NB4 (cell line): ENCODE measurements around the gene LRRC37A2.
A peak's percentile ranks its signal among the peaks of the same experiment; 100 is the strongest.
"Not testable (repeated sequence)": the region's sequence is repeated elsewhere in the genome, so short reads cannot be mapped to it uniquely, and the experiment has no call there.

ENCODE experiments used
- DNase-seq: peaks from one replicate; pipeline ENCODE4 v3.0.0; 2010; ENCODE audit warnings: low read depth
- H3K4me3 ChIP-seq: one replicate; pipeline ENCODE4 v1.5.1; 2011; ENCODE audit warnings: mild to moderate bottlenecking, low read depth, low read length, moderate library complexity

The LRRC37A2 gene

DNA sequence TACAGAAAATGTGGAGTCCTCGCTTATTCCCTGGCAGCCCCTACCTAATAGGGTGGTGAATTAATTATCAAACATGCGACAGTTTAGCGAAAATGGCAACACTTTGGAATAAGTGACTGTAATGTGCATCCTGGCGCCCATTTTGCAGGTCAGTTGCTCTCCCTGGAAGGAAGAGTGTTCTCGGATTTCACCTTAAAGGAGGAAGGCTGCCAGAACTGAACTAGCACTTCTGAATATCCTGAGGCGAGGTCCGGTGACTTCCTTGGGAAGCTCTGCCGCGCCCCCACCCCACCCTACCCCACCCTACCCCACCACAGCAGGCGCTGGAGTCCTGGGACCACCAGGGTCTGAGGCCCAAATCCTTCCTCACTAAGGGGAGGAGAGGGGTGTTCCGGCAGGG is at the start of gene LRRC37A2:
Gene LRRC37A2 (plus strand): TSS at position 301 of the 400 bp plus-strand sequence. CDS start 245 bp downstream, outside the sequence.
- not testable (repeated sequence) for DNase-seq, H3K4me3 ChIP-seq

DNA sequence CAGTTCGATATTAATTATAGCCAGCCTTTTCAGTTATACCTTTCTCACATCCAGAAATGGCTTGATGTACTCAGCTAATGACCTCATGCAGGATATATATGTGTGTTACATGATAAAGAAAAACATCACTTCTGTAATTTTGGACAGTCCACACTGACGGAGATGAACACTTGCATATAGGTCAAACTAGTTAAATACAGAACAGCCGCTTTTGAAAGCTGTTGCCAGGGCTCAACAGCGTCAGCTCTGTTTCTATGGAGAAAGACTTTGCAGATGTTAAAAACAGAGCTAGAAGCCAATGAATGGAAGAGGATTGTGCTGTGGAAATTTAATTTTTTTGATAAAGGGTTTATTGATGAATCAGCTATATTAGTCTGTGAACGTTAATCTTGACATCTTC is 44.6 kb upstream of the LRRC37A2 start:
- H3K4me3 ChIP-seq, DNase-seq: not testable (repeated sequence)

GRCh38 chr17:46474489-46474888 is 37.8 kb upstream of the LRRC37A2 start:
- not testable (repeated sequence) for H3K4me3 ChIP-seq, DNase-seq

DNA sequence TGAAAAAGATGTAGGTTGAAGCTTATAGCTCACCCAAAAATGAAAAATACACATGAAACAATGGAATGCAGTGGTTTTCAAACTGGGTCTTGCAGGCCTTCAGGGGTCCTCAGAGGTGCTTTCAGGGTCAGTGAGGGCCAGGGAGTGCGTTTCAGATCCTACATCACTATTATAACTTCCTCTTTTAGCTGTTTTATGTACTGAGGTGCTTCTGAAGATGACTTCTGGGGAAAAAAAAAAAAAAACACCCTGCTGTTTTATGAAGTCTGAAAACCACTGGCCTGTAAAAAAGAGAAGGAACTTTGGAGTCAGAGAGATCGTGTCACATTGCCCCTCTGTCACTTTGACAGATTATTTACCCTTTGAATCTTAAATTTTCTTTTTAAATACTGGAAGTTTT is 36.7 kb upstream of the LRRC37A2 start:
- H3K4me3 ChIP-seq: not testable (repeated sequence)
- peak; percentile 14 for DNase-seq

- DNase-seq, H3K4me3 ChIP-seq: not testable (repeated sequence)
Measured at GRCh38 chr17:46478823-46479222, 33.4 kb upstream of the LRRC37A2 start.

DNA sequence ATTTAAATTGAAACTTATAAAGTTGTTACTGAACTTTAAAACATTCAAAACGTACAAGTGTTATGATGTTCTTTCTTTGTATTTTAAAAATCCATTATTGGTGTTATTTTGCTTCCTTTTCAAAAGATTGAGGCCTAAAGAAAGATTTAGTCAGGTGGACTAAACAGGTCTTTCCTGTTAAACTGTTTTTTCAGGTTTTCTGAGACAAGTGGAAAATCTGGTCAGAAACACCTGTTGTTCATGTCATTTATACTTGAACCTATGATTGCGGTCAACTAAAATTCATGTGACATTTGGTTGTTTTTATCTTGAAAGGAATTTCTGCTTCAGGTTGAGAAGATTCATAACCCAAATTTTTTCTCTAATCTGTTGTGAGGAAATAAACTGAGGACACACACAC is 31.0 kb upstream of the LRRC37A2 start:
- H3K4me3 ChIP-seq, DNase-seq: not testable (repeated sequence)

DNA sequence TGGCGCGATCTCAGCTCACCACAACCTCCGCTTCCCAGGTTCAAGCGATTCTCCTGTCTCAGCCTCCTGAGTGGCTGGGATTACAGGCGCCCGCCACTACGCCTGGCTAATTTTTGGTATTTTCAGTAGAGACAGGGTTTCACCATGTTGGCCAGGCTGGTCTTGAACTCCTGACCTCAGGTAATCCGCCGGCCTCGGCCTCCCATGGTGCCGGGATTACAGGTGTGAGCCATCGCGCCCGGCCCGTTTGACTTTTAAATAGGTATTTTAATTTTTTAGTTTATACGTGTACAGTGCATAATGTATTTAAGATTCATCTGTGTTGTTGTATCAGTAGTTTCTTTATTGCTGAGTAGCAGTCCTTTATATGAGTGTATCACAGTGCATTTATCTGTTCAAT is 20.2 kb upstream of the LRRC37A2 start:
- not testable (repeated sequence) for DNase-seq, H3K4me3 ChIP-seq

DNA sequence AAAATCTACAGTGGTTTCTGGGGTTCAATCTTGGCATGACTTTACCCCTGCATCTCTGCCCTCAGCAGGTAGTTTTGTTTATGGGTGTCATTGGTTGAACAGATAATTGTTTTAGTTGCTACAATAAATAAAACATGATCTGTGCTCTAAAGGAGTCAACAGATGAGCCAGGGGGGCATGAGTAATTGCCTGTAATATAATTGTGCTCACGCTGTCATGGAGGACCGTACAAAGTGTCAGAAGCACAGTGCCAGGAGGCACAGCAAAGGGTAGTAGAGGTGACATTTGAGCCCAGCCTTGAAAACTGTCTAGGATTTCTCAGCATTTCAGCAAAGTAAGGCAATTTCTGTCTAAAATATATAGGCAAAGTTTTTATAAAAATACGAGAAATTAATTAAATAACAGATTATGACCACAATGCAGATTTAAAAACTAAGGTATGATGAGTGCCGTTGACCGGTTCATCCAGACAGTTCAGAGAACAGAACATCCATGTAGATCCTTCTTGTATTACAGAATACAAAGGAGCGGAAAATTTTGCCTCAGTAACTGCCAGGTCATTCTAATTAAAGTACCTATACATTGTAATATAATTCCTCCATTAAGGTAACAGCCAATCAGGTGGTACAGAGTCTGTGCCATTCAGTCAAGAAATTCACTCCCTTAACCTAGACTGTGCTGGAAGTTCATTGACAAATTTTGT is 12.7 kb upstream of the LRRC37A2 start:
- DNase-seq, H3K4me3 ChIP-seq: not testable (repeated sequence)

GRCh38 chr17:46505896-46506295 is 6.4 kb upstream of the LRRC37A2 start:
- DNase-seq: not testable (repeated sequence)

GRCh38 chr17:46534716-46535115 is 22.4 kb downstream of the LRRC37A2 start:
- not testable (repeated sequence) for DNase-seq, H3K4me3 ChIP-seq

More at GRCh38 chr17:46505896-46506295, 6.4 kb upstream of the LRRC37A2 start:
- H3K4me3 ChIP-seq: not testable (repeated sequence)

GRCh38 chr17:46548607-46549006 is 36.3 kb downstream of the LRRC37A2 start:
- DNase-seq, H3K4me3 ChIP-seq: not testable (repeated sequence)

- H3K4me3 ChIP-seq, DNase-seq: not testable (repeated sequence)
Measured at GRCh38 chr17:46559155-46559554, 46.9 kb downstream of the LRRC37A2 start.

GRCh38 chr17:46560048-46560447 is 47.8 kb downstream of the LRRC37A2 start:
- DNase-seq, H3K4me3 ChIP-seq: not testable (repeated sequence)

DNA sequence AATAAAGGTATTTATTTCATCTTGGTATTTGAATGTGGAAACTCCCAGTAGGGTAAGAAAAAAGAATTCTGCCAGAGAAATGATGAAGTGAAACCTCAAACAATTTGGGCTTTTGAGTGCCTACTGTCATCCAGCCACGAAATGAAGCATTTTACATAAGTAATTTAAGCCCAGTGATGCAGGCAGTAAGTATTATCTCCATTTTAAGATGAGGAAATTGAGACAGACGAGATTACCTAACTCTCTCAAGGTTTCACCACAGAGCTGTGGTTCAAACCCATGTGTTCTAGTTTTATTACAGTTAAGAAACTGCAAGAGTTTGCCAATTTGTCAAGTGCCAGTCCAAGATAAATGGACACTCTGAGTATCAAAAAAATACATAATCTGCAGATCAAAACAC is 54.0 kb downstream of the LRRC37A2 start:
- DNase-seq, H3K4me3 ChIP-seq: not testable (repeated sequence)

- not testable (repeated sequence) for H3K4me3 ChIP-seq, DNase-seq
Measured at GRCh38 chr17:46566980-46567379, 54.7 kb downstream of the LRRC37A2 start.

DNA sequence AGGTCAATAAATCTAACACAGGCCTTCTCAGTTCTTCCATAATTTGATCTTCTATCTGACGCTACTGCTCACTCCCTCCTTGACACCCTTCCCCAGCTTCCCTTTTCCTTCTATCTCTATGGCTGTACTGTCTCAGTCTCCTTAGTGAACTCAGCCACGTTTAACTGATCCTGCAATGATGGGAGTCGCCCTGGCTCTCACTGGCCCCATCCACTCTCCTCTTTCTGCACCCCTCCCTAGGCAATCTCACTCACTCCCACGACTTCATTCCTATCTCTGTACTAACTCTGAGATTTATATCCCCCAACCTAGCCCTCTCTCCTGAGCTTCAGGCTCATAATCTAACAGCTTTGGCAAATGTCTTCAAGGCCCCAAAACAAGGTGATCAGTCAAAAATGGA is 59.5 kb downstream of the LRRC37A2 start:
- not testable (repeated sequence) for DNase-seq, H3K4me3 ChIP-seq

DNA sequence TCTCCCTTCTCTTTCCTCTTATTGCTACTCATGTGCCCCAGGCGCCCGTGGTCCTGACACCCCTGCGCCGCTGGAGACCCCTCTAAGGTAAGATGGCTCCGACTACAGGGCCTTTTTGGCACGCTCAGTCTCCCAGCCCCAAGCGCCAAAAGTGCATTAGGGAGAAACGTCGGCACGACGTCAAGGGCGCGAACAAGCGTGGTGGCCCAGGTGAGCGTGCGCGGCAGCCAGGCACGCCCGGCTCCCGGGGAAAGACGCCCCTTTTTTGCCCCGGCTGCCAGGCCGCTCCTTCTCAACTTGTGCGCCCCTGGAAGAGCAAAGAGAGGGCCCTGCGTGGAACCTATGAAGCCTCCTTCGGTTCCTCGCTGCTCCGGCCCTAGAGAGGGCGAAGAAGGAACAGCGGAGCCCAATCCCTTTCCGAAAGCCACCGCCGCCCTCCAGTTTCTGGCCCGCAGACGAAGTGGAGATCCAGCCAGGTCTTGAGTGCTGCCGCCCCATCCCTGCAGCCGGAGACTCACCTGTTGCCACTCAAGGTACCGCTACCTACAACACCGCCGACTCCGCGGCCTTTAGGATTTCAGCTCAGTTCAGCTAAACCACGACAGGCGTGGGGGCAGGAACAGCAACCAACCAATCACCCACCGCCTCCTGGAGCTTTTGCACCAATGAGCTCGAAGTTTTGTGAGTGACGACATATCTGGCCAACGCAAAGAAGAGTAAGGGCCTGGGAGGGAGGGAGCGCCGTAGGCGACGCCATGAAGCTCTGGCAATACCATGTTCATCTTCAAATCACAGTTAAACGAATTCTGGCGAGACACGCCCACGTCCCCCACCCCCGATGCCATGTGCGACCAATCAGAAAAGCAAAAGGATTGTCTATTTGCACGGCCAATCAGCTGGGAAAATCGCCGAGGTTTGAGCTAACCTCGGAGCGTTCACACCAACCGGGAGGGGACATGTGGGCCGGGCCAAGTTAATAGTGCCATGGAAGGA is 67.1 kb downstream of the LRRC37A2 start, which contains the start of gene ARL17A:
Gene ARL17A (minus strand): TSS at position 609 of the 993 bp plus-strand sequence. CDS start 3,369 bp downstream, outside the sequence.
- not testable (repeated sequence) for H3K4me3 ChIP-seq, DNase-seq

GRCh38 chr17:46580082-46580481 is 67.8 kb downstream of the LRRC37A2 start:
- H3K4me3 ChIP-seq, DNase-seq: not testable (repeated sequence)

DNA sequence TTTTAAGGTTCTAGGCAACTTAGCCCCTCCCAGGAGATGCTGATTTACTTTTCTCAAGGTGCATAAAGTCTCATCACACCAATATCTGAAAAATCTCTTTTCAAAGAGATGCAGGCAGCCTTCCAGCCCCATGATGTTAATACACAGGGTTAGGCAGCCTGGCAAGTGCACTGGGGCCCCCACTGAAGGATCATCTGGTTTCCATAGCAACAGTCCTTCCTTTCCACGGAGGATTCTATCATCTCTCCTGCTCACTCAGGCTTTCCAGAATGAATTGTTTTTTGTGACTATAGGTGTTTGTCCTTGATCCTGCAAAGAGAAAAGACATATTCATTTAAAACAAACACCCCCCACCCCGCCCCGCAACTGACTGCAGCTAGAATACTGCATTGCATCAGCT is 73.2 kb downstream of the LRRC37A2 start:
- not testable (repeated sequence) for H3K4me3 ChIP-seq, DNase-seq
